HG02884 (cell line): ENCODE measurements around the gene SNRNP25.
"Not testable (repeated sequence)": the region's sequence is repeated elsewhere in the genome, so short reads cannot be mapped to it uniquely, and the experiment has no call there.

ENCODE experiments used
- ATAC-seq: cut with Tn5 transposase; IDR thresholded peaks from one replicate; pipeline ENCODE4 v1.9.1; 2021; ENCODE audit warnings: mild to moderate bottlenecking, moderate library complexity; ENCODE audit not compliant: unreplicated experiment

The SNRNP25 gene

DNA sequence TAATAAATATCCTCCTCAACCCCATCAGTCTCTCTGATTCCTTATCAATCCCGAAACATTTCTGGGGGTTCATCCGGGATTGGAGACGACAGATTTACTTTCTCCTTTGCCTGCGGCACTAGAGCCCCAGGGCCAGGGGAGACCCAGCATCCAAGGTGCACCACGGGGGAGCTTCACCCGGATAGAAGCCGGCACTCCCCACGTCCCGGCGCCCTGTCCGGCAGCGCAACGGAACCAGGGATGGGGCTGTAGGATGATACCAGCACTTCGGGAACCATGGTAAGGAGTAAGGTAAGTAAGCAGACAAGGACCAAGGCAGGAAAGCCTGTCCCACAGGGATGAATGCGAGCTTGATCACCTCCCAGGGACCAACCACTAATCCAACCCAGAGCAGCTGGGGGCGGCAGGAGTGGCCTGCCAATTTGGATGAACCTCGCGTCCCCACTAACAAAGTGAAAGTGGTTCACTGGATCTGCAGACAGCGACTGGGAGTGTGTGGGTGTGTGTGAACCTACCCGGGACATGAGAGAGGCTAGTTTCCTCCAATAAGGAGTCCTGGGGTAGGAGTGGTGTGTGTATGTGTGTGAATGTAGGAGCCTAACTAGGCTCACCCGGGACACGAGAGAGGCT lies 12.1 kb upstream of the SNRNP25 start:
- ATAC-seq: no peak

DNA sequence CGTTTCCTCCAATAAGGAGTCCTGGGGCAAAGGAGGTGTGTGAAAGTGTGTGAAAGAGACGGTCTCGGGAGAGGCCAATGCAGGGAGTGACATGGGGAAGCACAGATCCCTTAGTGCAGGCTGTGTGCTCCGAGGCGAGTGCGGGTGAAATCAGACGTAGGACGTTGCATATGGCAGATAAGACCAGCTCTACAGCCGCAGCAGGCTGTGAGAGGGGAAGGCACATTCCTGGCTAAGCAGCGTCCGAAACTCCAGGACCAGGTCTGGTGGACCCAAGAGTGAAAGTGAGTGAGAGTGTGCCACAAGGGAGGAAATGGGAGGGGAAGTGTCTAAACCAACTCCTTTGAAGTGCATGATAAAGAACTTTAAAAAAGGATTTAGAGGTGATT lies 11.6 kb upstream of the SNRNP25 start:
- ATAC-seq: no peak

- no peak for ATAC-seq
These were observed 10.9 kb upstream of the SNRNP25 start for GRCh38 chr16:42691-43090.

DNA sequence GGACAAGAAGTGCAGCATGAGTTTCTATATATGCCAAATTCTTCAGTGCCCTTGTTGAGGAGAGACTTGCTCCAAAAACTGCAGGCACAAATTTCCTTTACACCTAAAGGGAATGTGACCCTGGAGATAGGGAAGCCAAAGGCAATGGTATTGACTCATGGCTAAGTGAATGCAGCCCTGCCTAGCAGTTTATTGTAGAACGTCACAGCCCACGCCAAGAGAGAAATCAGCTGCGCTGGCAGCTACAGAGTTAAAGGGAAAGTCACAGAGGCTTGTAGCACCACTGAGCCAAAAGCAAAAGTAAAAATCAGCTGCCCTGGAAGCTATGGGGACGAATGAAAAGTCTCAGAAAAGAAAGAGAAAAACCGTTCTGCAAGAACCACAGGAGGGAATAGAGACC lies 10.3 kb upstream of the SNRNP25 start:
- ATAC-seq: no peak

GRCh38 chr16:44655-45054 lies 9.0 kb upstream of the SNRNP25 start:
- ATAC-seq: no peak

DNA sequence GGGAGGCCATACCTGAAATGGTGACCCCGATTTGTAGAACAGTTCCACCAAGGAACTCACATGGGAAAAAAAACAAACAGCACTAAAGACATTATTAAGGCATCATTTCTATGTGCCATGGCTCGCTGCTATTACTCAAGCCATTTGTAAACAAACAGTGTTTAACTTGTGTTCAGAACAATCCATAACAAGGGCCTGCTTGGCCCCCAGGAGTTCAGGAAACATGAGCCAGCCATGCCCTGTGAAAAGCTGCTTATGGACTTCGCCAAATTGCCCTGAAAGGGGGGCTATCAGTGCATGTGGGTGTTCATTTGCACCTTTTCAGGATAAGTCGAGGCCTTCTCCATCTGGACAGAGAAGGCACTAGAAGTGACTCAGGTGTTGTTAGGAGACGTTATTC lies 8.2 kb upstream of the SNRNP25 start:
- ATAC-seq: no peak

GRCh38 chr16:46510-46909 lies 7.1 kb upstream of the SNRNP25 start:
- ATAC-seq: not testable (repeated sequence)

DNA sequence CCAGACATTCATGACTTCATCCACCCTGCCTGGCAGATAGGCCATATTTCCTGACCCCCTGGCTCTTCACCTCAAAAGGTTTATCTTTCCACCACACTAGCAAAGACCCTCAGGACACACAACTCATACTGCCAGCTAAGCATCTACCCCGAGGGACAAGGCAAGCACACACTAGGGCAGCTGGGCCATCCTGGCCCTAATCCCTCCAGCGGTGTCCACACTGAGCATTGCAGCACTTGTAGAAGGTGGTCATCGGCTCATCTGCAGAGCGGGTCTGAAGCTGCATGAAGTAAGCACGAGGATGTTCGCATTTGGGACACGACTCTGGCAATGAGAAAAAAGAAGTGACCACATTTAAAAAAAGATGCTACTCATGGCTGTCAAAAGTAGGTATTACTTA lies 6.4 kb upstream of the SNRNP25 start:
- ATAC-seq: no peak

DNA sequence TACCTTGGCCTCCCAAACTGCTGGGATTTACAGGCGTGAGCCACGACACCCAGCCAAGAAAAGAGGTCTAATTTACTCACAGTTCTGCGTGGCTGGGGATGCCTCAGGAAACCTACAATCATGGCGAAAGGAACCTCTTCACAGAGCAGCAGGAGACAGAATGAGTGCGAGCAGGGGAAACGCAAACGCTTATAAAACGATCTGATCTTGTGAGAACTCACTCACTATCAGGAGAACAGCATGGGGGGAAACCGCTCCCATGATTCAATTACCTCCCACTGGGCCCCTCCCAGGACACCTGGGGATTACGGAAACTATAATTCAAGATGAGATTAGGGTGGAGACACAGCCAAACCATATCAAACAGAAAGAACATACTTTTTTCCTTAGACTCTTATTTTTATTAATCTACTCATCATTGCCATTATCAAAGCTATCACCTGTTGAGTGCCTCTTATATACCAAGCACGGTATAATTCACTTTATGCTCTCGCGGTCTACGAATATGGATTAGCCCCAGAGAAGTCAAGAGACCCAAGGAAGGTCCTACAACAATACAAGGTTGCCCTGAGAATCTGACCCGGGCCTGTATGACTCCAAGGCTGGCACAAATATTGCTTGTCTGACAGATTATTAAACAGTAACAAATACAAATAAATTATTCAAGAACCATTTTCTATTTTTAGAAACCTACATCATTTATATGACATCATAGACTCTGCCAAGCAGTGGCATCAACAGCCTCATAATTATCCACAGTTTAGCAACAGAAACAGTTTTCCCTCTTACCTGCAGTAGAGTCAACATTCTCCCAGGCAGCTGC lies 2.6 kb upstream of the SNRNP25 start:
- no peak for ATAC-seq

GRCh38 chr16:54237-54581 lies 581 bp downstream of the SNRNP25 start:
- ATAC-seq: no peak

DNA sequence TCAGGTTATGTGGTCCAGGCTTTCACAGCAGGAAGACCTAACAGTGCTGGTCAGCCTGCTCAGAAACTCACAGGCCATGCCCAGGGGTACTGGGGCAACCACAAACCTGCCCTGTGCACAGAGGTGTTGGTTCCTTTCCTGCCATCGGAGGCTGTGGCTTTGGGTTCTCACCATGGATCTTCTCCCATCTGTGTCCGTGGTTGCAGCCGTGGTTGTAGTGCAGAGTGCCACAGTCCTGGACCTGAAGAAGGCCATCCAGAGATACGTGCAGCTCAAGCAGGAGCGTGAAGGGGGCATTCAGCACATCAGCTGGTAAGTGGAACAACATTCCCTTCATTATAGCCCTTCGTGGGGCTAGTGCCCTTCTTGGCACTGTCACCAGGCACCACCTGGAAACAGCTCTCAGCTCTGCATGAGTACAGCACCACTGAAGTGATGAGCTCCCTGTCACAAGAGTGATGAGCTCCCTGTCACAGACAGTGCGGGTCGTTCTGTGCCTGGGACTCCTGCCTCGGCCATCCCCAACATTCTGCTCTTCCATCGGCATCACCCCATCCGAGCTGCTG lies 2.0 kb downstream of the SNRNP25 start:
- no peak for ATAC-seq

- ATAC-seq: no peak
These were observed 2.8 kb downstream of the SNRNP25 start for GRCh38 chr16:56231-56927.

DNA sequence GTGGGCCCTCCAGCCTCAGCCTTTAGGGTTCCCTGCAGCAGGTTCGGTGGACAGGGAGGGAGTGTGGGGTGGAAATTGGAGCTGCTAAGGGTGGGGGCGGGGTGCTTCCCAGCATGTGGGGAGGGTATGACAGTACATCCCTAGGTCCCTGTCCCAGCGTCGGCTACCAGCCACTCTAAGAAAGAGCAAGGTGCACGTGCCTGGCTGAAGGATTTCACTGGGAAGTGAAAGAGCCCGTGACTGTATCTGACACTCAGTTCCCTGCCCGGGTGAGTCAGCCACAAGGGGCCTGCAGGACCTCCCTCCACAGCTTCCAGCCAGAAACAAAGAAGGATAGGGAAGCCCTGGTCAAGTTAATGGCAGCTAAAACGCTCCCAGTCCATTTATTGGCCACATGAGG lies 4.1 kb downstream of the SNRNP25 start:
- ATAC-seq: no peak

- no peak for ATAC-seq
These were observed 5.1 kb downstream of the SNRNP25 start for GRCh38 chr16:58491-59439.

DNA sequence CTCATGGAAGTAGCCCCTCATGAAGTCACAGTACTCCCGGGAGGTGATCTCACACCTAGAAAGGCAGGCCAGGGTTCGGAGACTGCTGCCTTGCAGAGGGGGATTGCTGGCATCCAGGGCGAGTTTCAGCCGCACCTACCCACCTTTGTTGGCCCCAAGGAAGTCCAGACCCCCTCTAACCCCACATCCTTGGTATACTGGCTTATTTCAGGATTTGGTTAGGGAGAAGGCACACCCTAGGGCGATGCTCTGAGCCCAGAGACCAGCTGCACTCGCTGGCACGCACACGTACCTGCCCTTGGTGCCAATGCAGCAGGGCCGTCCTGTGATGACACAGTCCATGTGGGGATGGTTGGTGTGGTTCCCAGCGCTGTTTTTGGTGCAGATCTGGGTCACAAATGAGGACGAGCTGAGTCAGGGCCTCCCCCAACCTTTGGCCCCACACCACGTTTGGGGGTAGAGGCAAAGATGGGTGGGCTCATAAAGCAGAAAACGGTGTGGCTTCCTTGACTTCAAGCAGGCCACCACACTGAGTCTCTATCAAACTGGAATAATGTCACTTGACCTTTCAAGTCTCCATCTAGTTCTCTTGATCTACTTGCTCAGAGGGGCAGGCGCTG lies 5.9 kb downstream of the SNRNP25 start:
- ATAC-seq: no peak

- ATAC-seq: no peak
These were observed 6.5 kb downstream of the SNRNP25 start for GRCh38 chr16:60166-60565.

- no peak for ATAC-seq
These were observed 7.6 kb downstream of the SNRNP25 start for GRCh38 chr16:60929-61878.

GRCh38 chr16:61879-62281 lies 8.3 kb downstream of the SNRNP25 start:
- no peak for ATAC-seq

DNA sequence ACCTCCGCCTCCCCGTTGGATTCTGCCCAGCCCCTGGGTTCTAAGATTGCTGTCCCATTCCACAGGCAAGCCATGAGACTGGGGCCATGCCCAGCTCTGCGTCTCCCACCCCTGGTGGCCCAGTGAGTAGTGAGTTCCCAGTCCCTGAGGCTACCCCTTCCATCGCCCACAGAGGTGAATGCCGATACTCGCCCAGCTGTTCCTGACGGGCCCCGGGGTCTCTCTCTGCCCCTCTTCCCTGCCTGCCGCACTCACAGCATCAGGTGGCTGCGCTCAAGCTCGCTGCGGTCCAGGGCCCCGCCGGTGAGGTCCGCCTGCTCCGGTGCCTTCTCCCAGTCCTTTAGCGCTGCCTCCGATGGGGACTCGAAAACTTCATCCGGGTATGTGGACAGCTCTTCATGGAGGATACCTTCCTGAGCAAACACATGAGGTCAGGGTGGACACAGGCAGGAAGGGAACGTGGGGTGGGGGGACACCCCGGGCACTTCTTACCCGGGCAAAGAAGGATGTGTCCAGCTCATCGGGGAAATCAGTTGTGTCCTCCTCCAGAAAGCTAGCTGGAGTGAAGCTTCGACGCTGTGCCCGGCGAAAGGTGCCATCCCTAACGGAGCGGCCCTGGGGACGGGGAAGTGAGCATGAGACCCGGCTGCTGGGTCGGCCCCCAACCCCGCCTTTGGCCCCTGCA lies 8.8 kb downstream of the SNRNP25 start:
- no peak for ATAC-seq
